GM21367 (cell line): Measurements from ENCODE around the gene CTDNEP1.

Experiments used
- ATAC-seq: cut with Tn5 transposase; IDR thresholded peaks from one replicate; pipeline ENCODE4 v1.9.1; 2021; ENCODE audit not compliant: unreplicated experiment

CTDNEP1 gene

DNA sequence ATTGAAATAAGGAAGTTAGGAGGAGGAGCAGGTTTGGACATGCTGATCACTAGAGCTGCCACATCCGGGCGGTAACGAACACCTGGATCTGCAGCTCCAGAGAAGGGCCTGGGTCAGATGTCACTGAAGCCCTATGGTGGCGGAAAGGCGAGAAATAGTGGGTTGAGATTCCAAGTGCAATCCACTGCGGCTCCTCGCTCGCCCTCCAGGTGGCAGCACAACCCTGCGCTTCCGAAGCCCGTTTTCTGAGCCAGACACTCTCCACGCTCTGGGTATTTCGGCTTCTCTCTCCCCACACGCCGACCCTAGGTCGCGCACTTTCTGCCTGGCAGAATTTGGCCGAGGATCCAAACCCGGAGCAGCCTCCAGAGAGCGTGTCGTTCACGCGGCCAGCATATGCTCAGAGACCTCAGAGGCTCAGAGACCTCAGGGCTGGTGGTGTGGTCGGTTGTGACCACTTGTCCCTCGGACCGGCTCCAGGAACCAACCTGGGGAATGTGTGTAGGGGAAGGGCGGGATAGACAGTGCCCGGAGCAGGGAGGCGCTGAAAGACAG lies 29.1 kb upstream of the CTDNEP1 start:
- ATAC-seq = peak; percentile 48

DNA sequence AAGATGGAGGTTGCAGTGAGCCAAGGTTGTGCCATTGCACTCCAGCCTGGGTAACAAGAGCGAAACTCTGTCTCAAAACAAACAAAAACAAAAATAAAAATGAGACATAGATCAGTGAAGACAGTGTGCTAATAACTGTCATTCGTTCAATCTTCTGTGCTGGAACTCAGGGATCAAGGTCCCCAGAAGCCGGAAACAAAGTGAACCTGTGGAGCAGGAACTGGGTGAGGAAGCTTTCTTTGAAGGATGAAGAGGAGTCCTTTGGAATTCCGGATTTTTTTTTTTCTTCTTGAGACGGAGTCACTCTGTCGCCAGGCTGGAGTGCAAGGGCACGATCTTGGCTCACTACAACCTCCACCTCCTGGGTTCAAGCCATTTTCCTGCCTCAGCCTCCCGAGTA lies 27.9 kb upstream of the CTDNEP1 start:
- ATAC-seq = no peak

DNA sequence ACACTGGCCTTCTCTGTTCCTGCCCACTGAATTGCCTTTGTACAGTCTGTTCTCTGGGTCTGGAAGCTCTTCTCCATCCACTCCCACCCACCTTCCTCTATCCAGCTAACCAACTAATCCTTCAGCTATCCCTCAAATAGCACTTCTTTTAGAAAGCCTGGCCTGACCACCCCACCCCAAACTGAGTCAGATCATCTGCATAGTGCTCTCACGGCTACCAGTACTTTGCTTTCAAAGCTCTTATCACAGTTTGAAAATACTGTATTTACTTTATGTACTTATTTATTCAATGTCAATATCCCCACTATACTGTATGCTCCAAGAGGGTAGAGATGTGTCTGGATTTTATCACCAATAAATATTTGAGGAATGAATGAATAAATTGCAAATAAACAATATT lies 15.2 kb upstream of the CTDNEP1 start:
- ATAC-seq = no peak

DNA sequence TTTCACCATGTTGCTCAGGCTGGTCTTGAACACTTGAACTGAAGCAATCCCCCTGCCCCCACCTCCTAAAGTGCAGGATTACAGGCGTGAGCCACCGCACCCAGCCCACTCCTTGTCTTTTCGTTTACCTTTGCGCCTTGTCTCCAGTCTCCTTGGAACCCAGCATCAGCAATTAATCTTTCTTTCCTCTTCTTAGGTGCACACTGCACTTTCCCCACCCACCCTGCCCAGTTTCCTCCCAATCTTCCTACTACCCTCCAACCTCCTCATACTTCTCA lies 12.2 kb upstream of the CTDNEP1 start:
- no peak for ATAC-seq

DNA sequence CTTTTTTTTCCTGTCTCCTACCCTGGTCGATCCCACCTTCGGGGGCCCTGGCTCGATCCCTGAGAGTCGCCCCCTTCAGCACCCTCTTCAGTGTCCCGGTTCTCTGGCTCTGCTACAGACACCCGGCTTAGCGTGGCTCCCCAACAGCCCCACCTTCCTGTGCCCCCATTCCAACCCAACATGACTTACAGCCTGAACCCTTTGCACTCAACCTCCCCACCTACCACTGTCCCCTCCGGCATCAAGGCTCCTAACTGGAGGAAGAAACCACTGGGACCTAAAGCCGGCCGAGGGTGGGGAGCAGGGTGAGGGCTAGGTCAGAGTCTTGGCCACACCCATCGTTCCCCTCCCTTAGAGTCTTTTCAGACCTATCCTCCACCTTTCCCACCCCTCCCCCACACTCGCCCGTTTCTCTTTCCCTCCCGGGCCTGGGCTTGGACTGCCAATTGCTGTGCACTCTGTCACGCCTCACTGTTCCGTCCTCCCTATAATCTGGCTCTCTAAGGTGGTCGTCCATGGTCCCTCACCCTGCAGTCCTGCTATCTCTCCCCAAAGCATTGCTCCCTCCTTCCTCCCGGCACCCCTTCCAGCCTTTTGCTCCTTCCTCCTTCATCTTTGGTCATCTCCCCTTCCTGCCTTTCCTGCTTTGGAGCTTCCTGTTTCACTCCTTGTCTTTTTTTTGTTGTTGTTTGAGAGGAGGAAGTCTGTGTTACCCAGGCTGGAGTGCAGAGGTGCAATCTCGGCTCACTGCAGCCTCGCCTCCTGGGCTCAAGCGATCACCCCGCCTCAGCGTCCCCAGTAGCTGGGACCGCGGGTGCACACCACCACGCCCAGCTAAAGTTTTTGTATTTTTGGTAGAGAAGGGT lies 11.6 kb upstream of the CTDNEP1 start:
- no peak for ATAC-seq

DNA sequence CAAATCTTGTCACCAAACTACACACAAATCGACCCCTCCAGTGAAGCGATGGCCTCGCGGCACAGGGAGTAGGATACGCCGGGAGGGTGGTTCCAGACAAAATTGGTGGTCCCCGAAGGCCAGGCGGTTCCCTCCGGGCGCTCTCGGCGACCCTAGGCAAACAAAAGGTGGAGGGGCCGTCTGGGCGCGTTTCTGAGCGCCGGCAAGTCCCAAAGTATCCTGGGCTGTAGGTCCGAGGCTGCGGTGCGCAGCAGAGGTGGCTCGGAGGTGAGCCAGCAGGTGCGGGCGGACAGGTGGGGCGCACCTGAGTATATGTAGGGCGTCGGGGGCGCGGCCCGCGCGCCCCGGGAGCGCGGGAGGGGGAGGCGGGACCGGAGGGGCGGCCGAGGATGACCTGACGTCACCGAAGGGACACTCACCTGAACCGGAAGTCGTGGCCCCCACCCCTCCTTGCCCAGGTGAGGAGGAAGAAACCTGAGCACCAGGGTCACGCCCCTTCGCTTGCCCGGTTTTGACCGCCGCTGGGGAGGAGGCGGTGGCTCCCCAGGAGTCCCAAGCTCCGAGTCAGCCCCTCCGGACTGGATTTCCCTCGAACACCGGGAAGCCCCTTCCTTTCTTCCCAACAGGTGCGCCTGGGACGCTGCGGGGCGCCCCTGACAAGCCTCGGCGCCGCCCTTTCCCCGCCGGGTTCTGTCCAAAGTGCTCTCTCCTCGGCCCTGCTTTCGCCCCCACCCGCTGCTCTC lies 10.8 kb upstream of the CTDNEP1 start, which contains the start of gene CLDN7:
Gene CLDN7, minus strand, starts transcription at position 287 of the 743 bp plus-strand sequence. CDS start 435 bp downstream, outside the sequence.
- ATAC-seq = no peak

DNA sequence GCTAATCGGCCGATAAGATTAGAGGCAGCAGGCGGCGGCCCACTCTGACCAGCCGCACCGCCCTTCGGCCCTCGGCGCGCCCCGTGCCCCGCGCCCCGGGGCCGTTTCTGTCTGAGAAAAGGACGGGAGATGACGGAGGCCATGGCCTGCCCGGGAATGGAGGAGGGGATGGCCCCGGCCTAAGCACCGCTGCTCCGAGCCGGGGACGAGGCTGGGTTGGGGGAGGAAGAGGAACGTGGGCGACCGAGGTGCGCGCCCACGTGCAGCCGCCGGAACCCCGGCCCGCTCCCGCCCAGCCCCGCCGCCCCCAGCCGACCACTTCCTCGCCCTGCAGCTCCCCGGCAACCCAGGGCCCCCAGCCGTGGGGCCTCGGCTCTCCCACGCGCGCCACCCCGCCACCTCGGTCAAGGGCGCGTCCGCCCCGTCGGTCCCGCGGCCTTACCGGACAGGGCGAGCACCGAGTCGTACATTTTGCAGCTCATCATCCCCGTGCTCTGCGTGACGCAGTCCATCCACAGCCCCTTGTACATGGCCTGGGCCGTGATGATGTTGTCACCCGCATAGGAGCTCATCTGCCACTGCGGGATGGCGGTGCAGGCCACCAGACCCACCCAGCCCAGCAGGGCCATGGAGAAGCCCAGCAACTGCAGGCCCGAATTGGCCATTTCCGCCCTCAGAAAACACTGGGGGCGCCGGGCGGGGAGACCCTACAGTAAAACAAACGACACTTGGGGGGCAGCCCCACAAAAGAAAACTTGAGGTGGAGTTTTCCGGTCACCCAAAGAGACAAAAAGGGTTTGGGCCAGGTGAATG lies 10.1 kb upstream of the CTDNEP1 start:
- no peak for ATAC-seq

DNA sequence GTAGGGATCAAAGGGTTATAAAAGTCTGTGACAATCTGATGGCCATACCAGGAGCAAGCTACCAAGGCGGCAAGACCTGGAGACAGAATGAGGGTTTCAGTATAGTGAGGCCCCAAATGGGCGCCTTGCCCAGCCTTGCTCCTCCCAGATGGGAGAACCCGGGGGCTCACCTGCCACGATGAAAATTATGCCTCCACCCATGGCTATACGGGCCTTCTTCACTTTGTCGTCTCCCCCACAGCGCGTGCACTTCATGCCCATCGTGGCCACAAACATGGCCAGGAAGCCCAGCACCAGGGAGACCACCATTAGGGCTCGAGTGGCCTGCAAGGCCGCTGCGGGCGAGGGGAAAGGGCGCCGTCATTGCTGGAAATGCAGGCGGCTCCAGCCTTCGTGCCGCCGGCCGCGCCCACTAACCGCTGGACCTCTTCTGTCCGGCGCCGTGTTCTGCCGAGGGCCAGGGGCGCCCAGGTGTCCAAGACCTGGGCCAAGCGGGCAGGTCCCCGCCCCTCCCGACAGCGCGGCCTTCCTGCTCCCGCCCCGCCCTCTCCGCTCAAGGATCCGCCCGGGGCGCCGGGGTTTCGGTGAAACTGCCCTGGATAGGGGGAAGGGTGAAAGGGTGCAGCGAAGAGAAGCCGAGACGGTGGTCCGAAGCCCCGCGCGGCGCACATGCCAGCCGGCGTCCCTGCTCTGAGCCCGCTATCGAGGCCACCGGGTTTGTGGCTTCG lies 9.3 kb upstream of the CTDNEP1 start:
- ATAC-seq = no peak

DNA sequence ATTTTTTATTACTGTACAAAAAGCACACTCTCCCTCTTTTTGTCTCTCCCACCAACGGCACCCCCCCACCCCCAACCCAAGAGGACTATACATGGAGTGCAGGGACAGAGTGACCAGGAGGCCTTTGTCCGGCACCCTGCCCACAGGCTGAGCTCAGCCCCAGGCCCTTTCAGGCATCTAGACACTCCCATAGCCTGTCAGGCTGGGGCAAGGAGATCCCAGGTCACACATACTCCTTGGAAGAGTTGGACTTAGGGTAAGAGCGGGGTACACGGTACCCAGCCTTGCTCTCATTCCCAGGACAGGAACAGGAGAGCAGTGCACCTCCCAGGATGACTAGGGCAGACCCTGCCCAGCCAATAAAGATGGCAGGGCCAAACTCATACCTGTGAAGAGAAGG lies 8.6 kb upstream of the CTDNEP1 start:
- no peak for ATAC-seq

DNA sequence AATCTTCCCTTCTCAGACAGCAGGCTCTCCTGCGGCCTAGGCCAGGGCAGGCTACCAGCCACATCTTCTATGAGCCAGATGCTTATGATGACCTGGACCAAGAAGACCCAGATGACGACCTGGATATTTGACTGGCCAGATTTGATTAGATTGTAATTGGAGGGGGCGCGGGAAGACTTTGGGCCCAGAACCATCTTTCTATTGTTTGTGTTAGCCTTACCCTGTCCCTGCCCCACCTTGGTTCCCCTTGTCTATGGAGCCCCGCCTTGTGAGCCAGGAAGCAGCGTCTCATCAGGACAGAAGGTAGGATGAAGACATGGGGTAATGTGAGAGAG lies 8.0 kb upstream of the CTDNEP1 start:
- ATAC-seq = no peak

DNA sequence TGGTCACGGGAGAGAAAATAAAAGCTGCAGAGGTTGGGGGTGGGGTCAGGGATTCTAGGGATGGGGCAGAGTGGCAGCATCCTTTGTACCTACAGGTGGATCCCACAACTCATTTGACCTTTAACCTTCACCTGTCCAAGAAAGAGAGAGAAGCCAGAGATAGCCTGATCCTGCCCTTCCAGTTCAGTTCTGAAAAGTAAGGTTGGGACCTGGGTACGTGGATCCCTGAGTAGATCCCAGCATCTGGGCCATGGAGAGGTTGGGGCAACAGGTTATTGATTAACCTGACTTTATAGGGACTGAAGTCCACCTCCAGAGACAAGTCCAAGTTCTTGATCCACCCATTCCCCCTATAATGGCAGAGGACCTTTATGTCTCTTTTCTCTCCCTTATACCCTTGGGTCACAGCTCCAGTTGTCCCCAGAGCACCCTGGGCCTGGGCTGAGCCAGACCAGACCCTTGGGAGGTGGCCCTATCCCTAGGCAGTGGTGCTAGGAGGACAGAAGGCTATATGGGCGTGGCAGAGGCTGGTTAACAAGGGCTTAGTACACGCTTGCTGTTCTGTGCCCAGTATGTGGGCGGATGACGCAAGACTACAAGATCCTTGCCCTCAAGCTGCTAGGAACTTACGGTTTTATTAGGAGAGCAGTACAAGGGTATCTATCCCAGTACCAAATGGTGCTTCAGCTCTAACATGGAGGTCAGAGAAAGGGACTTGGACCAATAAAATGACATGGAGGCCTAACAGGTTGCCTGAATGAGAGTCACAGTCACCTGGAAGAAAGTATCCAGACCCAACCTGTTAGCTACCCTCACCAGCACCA lies 7.4 kb upstream of the CTDNEP1 start:
- ATAC-seq = no peak

DNA sequence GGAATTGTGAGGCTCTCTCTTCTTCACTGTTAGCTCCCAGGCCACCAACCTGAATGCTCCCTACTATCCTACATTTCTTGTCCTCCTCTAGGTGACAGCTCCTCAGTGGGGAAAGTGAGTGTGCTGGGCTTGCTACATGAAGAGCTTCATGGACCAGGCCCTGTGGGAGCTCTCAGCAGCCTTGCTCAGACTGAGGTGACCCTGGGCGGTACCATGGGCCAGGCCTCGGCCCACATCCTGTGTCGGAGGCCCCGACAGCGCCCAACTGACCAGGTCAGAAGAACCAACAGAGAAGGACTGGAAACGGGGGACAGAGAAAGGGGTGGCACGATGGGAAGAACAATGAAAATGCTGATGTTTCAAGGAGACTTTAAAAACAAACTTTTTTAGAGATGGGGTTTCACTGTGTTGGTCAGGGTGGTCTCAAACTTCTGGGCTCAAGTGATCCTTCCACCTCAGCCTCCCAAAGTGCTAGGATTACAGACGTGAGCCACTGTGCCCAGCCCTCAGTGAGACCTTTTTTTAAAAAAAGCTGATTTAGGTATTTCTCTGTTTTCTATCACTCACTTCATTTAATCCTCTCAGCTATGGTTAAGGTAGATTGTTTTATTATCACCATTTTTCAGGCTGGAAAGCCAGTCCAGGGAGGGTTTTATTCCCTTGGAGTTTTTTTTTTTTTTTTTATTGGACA lies 5.4 kb upstream of the CTDNEP1 start:
- ATAC-seq = no peak

DNA sequence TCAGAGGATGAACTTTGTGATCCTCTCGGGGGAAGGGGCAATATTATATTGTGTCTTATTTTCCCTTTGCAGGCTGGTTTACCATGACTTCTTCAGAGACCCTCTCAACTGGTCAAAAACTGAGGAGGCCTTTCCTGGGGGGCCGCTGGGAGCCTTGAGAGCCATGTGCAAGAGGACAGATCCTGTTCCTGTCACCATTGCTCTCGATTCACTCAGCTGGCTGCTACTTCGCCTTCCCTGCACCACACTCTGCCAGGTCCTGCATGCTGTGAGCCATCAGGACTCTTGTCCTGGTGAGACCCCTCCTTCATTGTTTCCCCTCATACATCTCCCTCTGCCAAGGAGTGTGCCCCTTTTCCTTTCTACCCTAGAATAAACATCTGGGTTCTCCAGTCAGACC lies 3.0 kb upstream of the CTDNEP1 start:
- no peak for ATAC-seq

DNA sequence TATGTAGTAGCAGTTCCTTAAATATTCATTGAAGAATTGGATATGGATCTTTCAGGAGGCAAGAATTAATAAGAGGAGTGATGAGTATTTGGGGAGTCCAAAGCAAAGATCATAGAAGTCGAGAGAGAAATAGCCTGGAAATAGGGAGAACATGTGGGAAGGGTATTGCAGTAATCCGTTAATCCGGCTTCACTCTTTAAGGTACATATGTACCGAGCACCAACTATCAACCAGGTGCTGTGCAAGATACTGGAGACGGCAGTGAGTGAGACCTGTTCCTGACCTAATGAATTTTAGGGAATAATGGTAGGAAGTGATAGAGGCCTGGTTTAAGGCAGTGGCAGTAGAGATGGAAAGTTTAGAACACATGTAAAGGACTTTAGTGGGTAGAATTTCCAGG lies 1.5 kb upstream of the CTDNEP1 start:
- ATAC-seq = no peak

DNA sequence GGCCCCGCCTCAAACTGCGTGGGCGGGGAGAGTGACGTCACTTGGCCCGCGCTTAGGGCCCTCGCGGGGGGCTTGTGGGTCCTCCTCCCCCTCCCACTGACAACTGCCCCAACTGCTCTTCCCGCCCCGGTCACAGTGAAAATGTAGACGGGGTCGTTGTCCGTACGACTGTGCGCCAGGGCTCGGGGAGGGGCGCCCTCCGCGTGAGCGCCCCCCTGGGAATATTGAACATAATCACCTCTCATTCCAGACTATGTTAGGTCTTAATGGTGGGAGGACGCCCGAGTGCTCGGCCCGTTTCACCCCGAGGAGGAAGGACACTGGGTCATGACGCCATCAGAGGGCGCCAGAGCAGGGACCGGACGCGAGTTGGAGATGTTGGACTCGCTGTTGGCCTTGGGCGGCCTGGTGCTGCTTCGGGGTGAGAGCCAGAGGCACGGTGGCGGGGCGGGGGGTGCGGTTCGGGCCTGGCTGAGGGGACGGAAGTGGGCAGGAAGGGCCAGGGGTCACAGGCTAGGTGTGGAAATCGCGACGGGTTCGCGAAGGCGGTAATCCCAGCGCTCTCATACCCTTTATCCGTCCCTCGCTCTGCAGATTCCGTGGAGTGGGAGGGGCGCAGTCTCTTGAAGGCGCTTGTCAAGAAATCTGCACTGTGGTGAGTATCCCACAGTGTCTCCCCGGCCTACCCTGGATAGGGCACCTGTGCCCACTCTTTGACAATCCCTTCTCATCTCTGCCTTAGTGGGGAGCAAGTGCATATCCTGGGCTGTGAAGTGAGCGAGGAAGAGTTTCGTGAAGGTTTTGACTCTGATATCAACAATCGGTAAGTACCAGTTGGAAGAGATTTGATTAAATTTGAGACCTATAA lies 876 bp upstream of the CTDNEP1 start, which contains the start of gene ELP5:
Gene ELP5, plus strand, starts transcription at position 40 of the 868 bp plus-strand sequence. Its CDS starts 336 bp downstream, at position 376.
- peak; percentile 48 for ATAC-seq

DNA sequence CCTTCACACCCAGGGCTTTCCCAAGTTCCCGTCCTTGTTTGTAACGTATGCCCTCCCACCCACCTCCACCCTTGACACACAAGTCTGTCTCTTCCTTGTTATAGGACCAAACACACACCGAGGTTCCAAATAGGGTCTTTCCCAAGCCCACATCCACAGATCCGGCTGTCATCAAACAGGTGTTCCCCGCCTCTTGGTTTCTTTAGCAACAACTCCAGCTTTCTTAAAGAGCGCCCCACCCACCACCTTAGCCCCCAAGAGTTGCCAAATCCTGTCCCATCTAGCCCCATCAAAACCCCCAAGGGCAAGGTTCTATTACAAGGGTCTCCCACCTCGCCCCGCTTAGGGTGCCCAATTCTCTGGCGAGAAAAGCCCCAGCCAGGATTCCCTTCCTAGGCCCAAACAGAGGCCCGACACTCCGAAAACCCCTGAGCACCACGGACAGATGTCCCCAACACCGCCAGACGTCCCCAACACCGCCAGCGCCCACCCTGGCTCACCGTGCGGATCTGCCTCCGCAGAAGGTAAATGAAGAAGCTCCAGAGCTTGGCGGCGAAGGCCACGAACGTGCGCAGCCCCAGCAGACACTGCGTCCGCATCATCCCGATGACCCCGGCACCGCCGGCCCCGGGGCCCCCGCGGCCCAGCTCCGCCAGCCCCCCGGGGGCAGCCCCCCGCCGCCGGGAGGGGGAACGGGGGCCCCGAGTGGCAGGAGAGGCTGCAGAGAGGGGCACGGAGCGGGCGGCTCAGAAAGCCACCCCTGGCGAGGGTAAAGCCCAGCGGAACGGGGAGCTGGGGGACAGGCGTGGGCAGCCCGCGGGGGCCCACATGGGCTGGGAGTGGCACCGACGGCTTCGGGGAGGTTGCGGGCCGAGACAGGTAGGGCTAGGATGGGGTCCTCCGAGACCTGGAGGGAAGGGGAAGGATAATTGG lies 573 bp downstream of the CTDNEP1 start:
- ATAC-seq = peak; percentile 4

DNA sequence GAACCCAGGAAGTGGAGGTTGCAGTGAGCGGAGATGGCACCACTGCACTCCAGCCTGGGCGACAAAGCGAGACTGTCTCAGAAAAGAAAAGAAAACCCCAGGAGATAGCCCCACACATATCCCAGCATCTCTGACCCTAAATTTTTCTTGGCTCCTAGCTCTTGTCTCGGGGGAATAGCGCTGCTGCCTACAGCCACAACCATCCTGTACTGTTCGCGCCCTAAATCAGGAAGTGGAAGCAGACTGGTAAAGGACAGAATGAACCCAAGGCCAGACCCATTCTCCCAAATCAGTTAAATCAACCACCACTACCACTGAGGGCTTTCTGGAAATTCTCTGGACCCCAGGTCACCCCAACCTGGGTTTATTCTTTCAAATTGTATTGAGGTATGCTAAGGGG lies 1.7 kb downstream of the CTDNEP1 start:
- no peak for ATAC-seq
